HepG2 (cell line): Measurements from ENCODE around the gene ZNF3. TPM values are rescaled to one million over a fixed set of nuclear protein-coding genes. Genes with fewer than 3 reads are reported as not detected.

Source experiments
- AGO1 ChIP-seq: fragments of 200-400 bp; formaldehyde crosslinking; IDR thresholded peaks from 2 replicates; pipeline ENCODE4 v1.6.1; 2017; ENCODE audit warnings: mild to moderate bottlenecking, low read depth, low read length, moderate library complexity; ENCODE audit not compliant: poor library complexity, severe bottlenecking
- ARID2 ChIP-seq: sonication (generic); formaldehyde crosslinking; IDR thresholded peaks from 2 replicates; pipeline ENCODE4 v1.8.1; 2022; ENCODE audit warnings: mild to moderate bottlenecking, missing genetic modification reagents, borderline replicate concordance
- EP300 ChIP-seq, 3 experiments: sonication (generic) in 1 of 3; formaldehyde crosslinking in 1 of 3; IDR thresholded peaks; 2 replicates each; pipeline versions ENCODE4 v1.5.1 to v1.6.1; 2011 to 2020; ENCODE audit warnings: low read depth in 2 of 3, low read length in 2 of 3, borderline replicate concordance in 1 of 3, improper control_type of control experiment in 1 of 3, mild to moderate bottlenecking in 1 of 3, missing genetic modification reagents in 1 of 3, moderate library complexity in 1 of 3
- HNRNPK ChIP-seq: fragments of 200-400 bp; formaldehyde crosslinking; IDR thresholded peaks from 2 replicates; pipeline ENCODE4 v1.6.1; 2018; ENCODE audit warnings: low read length, low read depth, moderate library complexity, mild to moderate bottlenecking; ENCODE audit not compliant: poor library complexity, severe bottlenecking
- NCOA5 ChIP-seq: sonication (generic); formaldehyde crosslinking; IDR thresholded peaks from 2 replicates; pipeline ENCODE4 v1.4.0; 2020; ENCODE audit warnings: missing genetic modification reagents
- PRMT3 ChIP-seq: sonication (generic); formaldehyde crosslinking; IDR thresholded peaks from 2 replicates; pipeline ENCODE4 v1.8.1; 2022; ENCODE audit warnings: low read depth, mild to moderate bottlenecking, moderate library complexity, missing genetic modification reagents, borderline replicate concordance
- SNAPC2 ChIP-seq: sonication (generic); formaldehyde crosslinking; IDR thresholded peaks from 2 replicates; pipeline ENCODE4 v1.8.1; 2022; ENCODE audit warnings: mild to moderate bottlenecking, missing genetic modification reagents
- SP5 ChIP-seq: IDR thresholded peaks from 2 replicates; pipeline ENCODE4 v1.6.1; 2016; ENCODE audit warnings: low read depth, borderline replicate concordance
- ZMYM4 ChIP-seq: sonication (generic); formaldehyde crosslinking; IDR thresholded peaks from 2 replicates; pipeline ENCODE4 v1.8.1; 2023; ENCODE audit warnings: mild to moderate bottlenecking, missing genetic modification reagents
- ZNF563 ChIP-seq: sonication (generic); formaldehyde crosslinking; IDR thresholded peaks from 2 replicates; pipeline ENCODE4 v1.8.0; 2022; ENCODE audit warnings: mild to moderate bottlenecking, moderate library complexity, missing genetic modification reagents
- ZNF724P ChIP-seq: sonication (generic); formaldehyde crosslinking; IDR thresholded peaks from 2 replicates; pipeline ENCODE4 v1.8.0; 2022; ENCODE audit warnings: missing genetic modification reagents, borderline replicate concordance
- ZNF775 ChIP-seq: sonication (generic); formaldehyde crosslinking; IDR thresholded peaks from 2 replicates; pipeline ENCODE4 v1.4.0; 2020; ENCODE audit warnings: missing genetic modification reagents, mild to moderate bottlenecking, moderate library complexity, borderline replicate concordance
- ZNF777 ChIP-seq: sonication (generic); formaldehyde crosslinking; IDR thresholded peaks from 2 replicates; pipeline ENCODE4 v1.4.0; 2020; ENCODE audit warnings: missing genetic modification reagents
- ZNF878 ChIP-seq: sonication (generic); formaldehyde crosslinking; IDR thresholded peaks from 2 replicates; pipeline ENCODE4 v1.8.1; 2023; ENCODE audit warnings: mild to moderate bottlenecking, missing genetic modification reagents, moderate library complexity
- ZZZ3 ChIP-seq: sonication (generic); formaldehyde crosslinking; IDR thresholded peaks from 2 replicates; pipeline ENCODE4 v1.4.0; 2020; ENCODE audit warnings: missing genetic modification reagents, mild to moderate bottlenecking, borderline replicate concordance
- polyA plus RNA-seq, 8 experiments: library from polyadenylated mRNA; depleted of rRNA in 3 of 8; stranded (reverse) in 7 of 8; unstranded in 1 of 8; fragments of >200 nt; fragmentation: Illumina TruSeq in 4 of 8; extraction: Trizol in 4 of 8; gene quantifications; 2 replicates each; pipeline versions ENCODE4 v1.2.1 to v1.2.3, GENCODE V29; 2011 to 2016; ENCODE audit warnings: low read depth in 4 of 8, missing spikeins in 1 of 8, mixed read lengths in 1 of 8; ENCODE audit not compliant: insufficient read depth in 1 of 8
- total RNA-seq, 5 experiments: library from RNA; depleted of rRNA; stranded (reverse); fragments of >200 nt; fragmentation: Illumina TruSeq; extraction: Trizol; gene quantifications; 2 replicates each; pipeline ENCODE4 v1.2.3, GENCODE V29; 2016; ENCODE audit warnings: low read depth in 1 of 5
- TF ChIP-seq, protein P1 (sequence below): sonication (generic); formaldehyde crosslinking; IDR thresholded peaks from 2 replicates; pipeline ENCODE4 v1.8.1; 2023; ENCODE audit warnings: mild to moderate bottlenecking, moderate library complexity, missing genetic modification reagents
- TF ChIP-seq, protein P2 (sequence below): sonication (generic); formaldehyde crosslinking; IDR thresholded peaks from 2 replicates; pipeline ENCODE4 v1.5.0; 2020; ENCODE audit warnings: missing genetic modification reagents
- TF ChIP-seq, protein P3 (sequence below): sonication (generic); formaldehyde crosslinking; IDR thresholded peaks from 2 replicates; pipeline ENCODE4 v1.5.1; 2020; ENCODE audit warnings: missing genetic modification reagents, mild to moderate bottlenecking, borderline replicate concordance
- TF ChIP-seq, protein P4 (sequence below): sonication (generic); formaldehyde crosslinking; IDR thresholded peaks from 2 replicates; pipeline ENCODE4 v1.9.0; 2022; ENCODE audit warnings: low read depth, missing genetic modification reagents
- TF ChIP-seq, protein P5 (sequence below): sonication (generic); formaldehyde crosslinking; IDR thresholded peaks from 2 replicates; pipeline ENCODE4 v1.8.0; 2022; ENCODE audit warnings: missing genetic modification reagents, mild to moderate bottlenecking, inconsistent platforms, borderline replicate concordance

The ZNF3 gene
- total and polyA plus RNA-seq, 2 of the 13 experiments (the other 11 are each of a cell fraction or from before 2014, with no cell fraction given): 33.7 to 56.9 TPM

DNA sequence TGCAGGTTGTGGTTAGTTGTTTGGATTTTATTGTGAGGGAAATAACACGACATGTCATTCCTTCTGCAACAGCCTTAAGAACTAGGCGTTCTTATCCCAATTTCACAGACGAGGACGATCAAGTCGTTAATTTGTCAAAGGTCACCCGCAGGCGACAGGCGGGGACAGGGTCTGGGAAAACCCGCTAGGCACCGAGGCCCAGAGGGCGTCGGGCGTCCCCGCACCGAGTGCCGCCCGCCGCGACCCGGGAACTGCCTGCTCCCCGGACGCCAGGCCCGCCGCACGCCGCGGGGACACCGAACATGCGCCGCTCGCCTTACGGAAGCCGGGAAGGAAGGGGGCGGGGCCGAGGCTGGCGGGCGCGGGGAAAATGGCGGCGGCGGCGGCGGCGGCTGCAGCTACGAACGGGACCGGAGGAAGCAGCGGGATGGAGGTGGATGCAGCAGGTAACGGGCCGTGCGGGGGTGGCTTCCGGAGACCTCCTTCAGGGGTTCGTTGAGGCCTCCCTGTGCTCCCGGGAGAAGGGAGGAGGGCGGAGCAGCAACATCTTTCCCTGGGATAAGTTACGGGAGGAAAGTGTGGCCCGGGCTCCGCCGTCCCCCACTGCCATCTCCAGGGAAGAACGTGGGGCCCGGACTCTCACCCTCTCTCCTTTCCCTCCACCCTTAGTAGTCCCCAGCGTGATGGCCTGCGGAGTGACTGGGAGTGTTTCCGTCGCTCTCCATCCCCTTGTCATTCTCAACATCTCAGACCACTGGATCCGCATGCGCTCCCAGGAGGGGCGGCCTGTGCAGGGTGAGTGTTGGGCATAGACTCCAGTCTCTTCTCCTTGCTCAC lies 7.3 kb upstream of the ZNF3 start, which contains the start of gene COPS6 (continued):
- TF ChIP-seq ZZZ3 (CRISPR knock-in tag) (peak; percentile 75; the same call in 1 of the 2 replicates), ZNF775 (CRISPR knock-in tag) (peak; percentile 41; the same call in 1 of the 2 replicates), EP300 (IDR thresholded peaks at IDR 0.05; ENCODE audit: low read depth in 2 of 2, low read length in 2 of 2) (no peak), EP300 (CRISPR knock-in tag; IDR thresholded peaks at IDR 0.05; ENCODE audit: borderline replicate concordance) (peak; percentile 46; the same call in 1 of the 2 replicates), ZNF878 (peak; percentile 95), ZNF563 (peak; percentile 91), PRMT3 (peak; percentile 89; the same call in 1 of the 2 replicates), ZNF724P (peak; percentile 96; the same call in 1 of the 2 replicates), SP5 (CRISPR knock-in tag) (peak; percentile 94), ZNF777 (CRISPR knock-in tag) (peak; percentile 83), NCOA5 (no peak), AGO1 (peak; percentile 42), ARID2 (CRISPR knock-in tag) (peak; percentile 42; the same call in 1 of the 2 replicates), ZMYM4 (CRISPR knock-in tag) (peak; percentile 79), HNRNPK (peak; percentile 42), SNAPC2 (CRISPR knock-in tag) (0 out of 2 replicates have a peak, but pooled peaks have one; percentile 23)
- TF ChIP-seq, protein P1, sequence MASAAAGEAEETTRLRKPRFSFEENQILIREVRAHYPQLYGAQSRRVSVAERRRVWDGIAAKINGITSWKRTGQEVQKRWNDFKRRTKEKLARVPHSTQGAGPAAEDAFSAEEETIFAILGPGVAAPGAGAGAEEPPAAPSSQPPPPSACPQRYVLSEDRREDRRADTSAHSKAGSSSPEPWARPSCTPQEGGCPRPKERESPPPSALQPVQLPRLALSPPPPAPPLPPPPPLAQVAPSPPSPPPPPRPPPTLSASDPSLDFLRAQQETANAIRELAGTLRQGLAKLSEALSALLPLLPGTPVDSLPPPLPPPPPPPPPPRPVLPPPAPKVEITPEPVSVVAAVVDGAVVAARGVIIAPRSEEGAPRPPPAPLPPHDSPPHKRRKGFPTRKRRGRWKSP (CRISPR knock-in tag): peak; percentile 78
- TF ChIP-seq, protein P2, sequence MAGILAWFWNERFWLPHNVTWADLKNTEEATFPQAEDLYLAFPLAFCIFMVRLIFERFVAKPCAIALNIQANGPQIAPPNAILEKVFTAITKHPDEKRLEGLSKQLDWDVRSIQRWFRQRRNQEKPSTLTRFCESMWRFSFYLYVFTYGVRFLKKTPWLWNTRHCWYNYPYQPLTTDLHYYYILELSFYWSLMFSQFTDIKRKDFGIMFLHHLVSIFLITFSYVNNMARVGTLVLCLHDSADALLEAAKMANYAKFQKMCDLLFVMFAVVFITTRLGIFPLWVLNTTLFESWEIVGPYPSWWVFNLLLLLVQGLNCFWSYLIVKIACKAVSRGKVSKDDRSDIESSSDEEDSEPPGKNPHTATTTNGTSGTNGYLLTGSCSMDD (CRISPR knock-in tag): 0 out of 2 replicates have a peak, but pooled peaks have one; percentile 67
- TF ChIP-seq, protein P3, sequence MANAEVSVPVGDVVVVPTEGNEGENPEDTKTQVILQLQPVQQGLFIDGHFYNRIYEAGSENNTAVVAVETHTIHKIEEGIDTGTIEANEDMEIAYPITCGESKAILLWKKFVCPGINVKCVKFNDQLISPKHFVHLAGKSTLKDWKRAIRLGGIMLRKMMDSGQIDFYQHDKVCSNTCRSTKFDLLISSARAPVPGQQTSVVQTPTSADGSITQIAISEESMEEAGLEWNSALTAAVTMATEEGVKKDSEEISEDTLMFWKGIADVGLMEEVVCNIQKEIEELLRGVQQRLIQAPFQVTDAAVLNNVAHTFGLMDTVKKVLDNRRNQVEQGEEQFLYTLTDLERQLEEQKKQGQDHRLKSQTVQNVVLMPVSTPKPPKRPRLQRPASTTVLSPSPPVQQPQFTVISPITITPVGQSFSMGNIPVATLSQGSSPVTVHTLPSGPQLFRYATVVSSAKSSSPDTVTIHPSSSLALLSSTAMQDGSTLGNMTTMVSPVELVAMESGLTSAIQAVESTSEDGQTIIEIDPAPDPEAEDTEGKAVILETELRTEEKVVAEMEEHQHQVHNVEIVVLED: peak; percentile 87
- TF ChIP-seq, protein P4, sequence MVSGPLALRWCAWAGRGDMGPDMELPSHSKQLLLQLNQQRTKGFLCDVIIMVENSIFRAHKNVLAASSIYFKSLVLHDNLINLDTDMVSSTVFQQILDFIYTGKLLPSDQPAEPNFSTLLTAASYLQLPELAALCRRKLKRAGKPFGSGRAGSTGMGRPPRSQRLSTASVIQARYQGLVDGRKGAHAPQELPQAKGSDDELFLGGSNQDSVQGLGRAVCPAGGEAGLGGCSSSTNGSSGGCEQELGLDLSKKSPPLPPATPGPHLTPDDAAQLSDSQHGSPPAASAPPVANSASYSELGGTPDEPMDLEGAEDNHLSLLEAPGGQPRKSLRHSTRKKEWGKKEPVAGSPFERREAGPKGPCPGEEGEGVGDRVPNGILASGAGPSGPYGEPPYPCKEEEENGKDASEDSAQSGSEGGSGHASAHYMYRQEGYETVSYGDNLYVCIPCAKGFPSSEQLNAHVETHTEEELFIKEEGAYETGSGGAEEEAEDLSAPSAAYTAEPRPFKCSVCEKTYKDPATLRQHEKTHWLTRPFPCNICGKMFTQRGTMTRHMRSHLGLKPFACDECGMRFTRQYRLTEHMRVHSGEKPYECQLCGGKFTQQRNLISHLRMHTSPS (CRISPR knock-in tag): no peak
- TF ChIP-seq, protein P5, sequence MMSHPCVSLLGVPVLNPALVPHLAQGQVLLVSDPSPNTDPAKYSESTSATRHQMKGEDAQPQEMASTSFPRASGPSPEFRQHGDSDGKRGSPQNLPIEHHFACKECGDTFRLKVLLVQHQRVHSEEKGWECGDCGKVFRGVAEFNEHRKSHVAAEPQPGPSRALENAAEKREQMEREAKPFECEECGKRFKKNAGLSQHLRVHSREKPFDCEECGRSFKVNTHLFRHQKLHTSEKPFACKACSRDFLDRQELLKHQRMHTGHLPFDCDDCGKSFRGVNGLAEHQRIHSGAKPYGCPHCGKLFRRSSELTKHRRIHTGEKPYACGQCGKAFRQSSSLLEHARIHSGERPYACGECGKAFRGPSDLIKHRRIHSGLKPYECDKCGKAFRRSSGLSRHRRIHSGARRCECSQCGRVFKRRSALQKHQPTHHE (CRISPR knock-in tag): peak; percentile 84
